ENCODE measurements around the gene TUBA1A.
A peak's percentile ranks its signal among the peaks of the same experiment; 100 is the strongest.

Gene TUBA1A

DNA sequence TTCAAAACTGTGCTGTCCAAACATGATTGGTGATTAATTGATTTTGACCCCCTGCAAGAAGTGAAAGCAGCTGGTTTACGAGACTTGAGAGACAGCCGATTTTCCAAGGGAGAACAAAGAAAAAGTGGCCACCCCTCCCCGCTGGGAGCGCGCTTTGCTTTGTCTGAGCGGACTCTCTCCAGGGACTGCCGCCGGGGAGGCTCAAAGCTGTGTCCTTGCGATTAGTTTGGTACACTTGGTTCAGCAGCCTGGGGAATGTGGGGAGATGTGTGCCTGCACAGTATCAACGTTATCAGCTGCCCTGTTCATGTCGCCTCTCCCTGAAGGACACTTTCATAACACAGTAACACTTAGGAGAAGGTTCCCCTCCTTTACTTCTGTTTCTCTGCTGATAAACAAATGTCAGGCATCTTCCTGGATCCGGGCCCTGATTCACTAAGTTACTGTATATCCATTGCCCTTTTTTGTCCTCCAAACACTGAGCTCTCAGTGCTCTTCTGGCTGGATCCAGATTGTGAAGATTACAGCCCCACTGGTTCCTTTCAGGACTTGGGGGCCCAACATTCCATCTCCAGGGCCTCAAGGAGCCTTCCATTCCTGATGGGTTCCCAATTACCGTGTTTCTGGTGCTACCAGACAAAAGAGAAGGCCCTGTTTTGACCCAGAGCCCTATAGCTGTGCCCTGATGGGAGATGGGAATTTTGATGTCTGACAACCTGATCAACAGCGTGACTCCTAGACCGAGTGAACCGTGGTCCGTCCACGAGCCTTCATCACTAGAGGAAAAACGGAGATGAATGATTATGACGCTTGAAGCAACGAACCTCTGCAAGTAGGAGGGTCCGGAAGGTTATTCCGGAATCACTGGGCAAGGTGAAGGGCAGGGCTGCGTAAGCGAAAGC is 44.3 kb upstream of the TUBA1A start (continued):
- TF ChIP-seq ZNF335 (tag by site-specific recombination; conservative IDR thresholded peaks at IDR 0.05) (peak; percentile 36), ZNF175 (tag by site-specific recombination; IDR thresholded peaks at IDR 0.05) (no peak), ZNF114 (tag by site-specific recombination; IDR thresholded peaks at IDR 0.05) (no peak), ZSCAN30 (tag by site-specific recombination; IDR thresholded peaks at IDR 0.05) (0 out of 2 replicates have a peak, but pooled peaks have one; percentile 52), ZNF629 (tag by site-specific recombination; IDR thresholded peaks at IDR 0.05) (no peak), OSR2 (tag by site-specific recombination; IDR thresholded peaks at IDR 0.05) (no peak), ZNF416 (tag by site-specific recombination; IDR thresholded peaks at IDR 0.05) (no peak), ZNF571 (tag by site-specific recombination; IDR thresholded peaks at IDR 0.05) (no peak), ZNF248 (tag by site-specific recombination; IDR thresholded peaks at IDR 0.05) (no peak), PRDM1 (tag by site-specific recombination; IDR thresholded peaks at IDR 0.05) (peak; percentile 94), ZNF701 (tag by site-specific recombination; IDR thresholded peaks at IDR 0.05) (no peak), ZNF366 (tag by site-specific recombination; conservative IDR thresholded peaks at IDR 0.05) (no peak), SCRT1 (tag by site-specific recombination; IDR thresholded peaks at IDR 0.05; ENCODE audit: borderline replicate concordance) (no peak), ZNF843 (tag by site-specific recombination; IDR thresholded peaks at IDR 0.05) (no peak), ZNF549 (tag by site-specific recombination; IDR thresholded peaks at IDR 0.05) (no peak), ZFP37 (tag by site-specific recombination; IDR thresholded peaks at IDR 0.05) (no peak), ZNF433 (tag by site-specific recombination; IDR thresholded peaks at IDR 0.05; ENCODE audit: low read depth) (no peak), ZXDB (tag by site-specific recombination; IDR thresholded peaks at IDR 0.05) (no peak), ZNF777 (tag by site-specific recombination; IDR thresholded peaks at IDR 0.05; ENCODE audit: borderline replicate concordance) (no peak), ZNF202 (tag by site-specific recombination; IDR thresholded peaks at IDR 0.05; ENCODE audit: borderline replicate concordance) (no peak), ZNF677 (tag by site-specific recombination; IDR thresholded peaks at IDR 0.05) (no peak), ZNF621 (tag by site-specific recombination; IDR thresholded peaks at IDR 0.05) (no peak), ZNF768 (tag by site-specific recombination; IDR thresholded peaks at IDR 0.05) (no peak), ZNF311 (tag by site-specific recombination; IDR thresholded peaks at IDR 0.05; ENCODE audit: borderline replicate concordance) (no peak), ZSCAN16 (tag by site-specific recombination; IDR thresholded peaks at IDR 0.05) (no peak), ZNF473 (tag by site-specific recombination; IDR thresholded peaks at IDR 0.05) (no peak), TCF7L2 (IDR thresholded peaks at IDR 0.05; ENCODE audit: borderline replicate concordance, low read depth, low read length) (no peak), ZNF596 (tag by site-specific recombination; IDR thresholded peaks at IDR 0.05) (peak; percentile 33; the same call in 1 of the 2 replicates)
- TF ChIP-seq, protein P1, sequence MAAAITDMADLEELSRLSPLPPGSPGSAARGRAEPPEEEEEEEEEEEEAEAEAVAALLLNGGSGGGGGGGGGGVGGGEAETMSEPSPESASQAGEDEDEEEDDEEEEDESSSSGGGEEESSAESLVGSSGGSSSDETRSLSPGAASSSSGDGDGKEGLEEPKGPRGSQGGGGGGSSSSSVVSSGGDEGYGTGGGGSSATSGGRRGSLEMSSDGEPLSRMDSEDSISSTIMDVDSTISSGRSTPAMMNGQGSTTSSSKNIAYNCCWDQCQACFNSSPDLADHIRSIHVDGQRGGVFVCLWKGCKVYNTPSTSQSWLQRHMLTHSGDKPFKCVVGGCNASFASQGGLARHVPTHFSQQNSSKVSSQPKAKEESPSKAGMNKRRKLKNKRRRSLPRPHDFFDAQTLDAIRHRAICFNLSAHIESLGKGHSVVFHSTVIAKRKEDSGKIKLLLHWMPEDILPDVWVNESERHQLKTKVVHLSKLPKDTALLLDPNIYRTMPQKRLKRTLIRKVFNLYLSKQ (tag by site-specific recombination; IDR thresholded peaks at IDR 0.05; ENCODE audit: borderline replicate concordance), result no peak
- TF ChIP-seq, protein P2, sequence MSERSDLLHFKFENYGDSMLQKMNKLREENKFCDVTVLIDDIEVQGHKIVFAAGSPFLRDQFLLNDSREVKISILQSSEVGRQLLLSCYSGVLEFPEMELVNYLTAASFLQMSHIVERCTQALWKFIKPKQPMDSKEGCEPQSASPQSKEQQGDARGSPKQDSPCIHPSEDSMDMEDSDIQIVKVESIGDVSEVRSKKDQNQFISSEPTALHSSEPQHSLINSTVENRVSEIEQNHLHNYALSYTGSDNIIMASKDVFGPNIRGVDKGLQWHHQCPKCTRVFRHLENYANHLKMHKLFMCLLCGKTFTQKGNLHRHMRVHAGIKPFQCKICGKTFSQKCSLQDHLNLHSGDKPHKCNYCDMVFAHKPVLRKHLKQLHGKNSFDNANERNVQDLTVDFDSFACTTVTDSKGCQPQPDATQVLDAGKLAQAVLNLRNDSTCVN (tag by site-specific recombination; optimal IDR thresholded peaks at IDR 0.05), result peak; percentile 46
- TF ChIP-seq, protein P3, sequence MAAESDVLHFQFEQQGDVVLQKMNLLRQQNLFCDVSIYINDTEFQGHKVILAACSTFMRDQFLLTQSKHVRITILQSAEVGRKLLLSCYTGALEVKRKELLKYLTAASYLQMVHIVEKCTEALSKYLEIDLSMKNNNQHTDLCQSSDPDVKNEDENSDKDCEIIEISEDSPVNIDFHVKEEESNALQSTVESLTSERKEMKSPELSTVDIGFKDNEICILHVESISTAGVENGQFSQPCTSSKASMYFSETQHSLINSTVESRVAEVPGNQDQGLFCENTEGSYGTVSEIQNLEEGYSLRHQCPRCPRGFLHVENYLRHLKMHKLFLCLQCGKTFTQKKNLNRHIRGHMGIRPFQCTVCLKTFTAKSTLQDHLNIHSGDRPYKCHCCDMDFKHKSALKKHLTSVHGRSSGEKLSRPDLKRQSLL (tag by site-specific recombination; IDR thresholded peaks at IDR 0.05), result no peak
- TF ChIP-seq, protein P4, sequence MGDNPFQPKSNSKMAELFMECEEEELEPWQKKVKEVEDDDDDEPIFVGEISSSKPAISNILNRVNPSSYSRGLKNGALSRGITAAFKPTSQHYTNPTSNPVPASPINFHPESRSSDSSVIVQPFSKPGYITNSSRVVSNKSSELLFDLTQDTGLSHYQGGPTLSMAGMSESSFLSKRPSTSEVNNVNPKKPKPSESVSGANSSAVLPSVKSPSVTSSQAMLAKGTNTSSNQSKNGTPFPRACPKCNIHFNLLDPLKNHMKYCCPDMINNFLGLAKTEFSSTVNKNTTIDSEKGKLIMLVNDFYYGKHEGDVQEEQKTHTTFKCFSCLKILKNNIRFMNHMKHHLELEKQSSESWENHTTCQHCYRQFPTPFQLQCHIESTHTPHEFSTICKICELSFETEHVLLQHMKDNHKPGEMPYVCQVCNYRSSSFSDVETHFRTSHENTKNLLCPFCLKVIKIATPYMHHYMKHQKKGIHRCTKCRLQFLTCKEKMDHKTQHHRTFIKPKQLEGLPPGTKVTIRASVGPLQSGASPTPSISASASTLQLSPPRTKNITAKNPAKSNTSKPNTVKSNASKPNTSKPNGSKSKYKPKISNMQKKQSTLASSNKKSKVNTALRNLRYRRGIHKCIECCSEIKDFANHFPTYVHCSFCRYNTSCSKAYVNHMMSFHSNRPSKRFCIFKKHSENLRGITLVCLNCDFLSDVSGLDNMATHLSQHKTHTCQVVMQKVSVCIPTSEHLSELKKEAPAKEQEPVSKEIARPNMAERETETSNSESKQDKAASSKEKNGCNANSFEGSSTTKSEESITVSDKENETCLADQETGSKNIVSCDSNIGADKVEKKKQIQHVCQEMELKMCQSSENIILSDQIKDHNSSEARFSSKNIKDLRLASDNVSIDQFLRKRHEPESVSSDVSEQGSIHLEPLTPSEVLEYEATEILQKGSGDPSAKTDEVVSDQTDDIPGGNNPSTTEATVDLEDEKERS (tag by site-specific recombination; IDR thresholded peaks at IDR 0.05), result no peak
- TF ChIP-seq, protein P5, sequence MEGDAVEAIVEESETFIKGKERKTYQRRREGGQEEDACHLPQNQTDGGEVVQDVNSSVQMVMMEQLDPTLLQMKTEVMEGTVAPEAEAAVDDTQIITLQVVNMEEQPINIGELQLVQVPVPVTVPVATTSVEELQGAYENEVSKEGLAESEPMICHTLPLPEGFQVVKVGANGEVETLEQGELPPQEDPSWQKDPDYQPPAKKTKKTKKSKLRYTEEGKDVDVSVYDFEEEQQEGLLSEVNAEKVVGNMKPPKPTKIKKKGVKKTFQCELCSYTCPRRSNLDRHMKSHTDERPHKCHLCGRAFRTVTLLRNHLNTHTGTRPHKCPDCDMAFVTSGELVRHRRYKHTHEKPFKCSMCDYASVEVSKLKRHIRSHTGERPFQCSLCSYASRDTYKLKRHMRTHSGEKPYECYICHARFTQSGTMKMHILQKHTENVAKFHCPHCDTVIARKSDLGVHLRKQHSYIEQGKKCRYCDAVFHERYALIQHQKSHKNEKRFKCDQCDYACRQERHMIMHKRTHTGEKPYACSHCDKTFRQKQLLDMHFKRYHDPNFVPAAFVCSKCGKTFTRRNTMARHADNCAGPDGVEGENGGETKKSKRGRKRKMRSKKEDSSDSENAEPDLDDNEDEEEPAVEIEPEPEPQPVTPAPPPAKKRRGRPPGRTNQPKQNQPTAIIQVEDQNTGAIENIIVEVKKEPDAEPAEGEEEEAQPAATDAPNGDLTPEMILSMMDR (tag by site-specific recombination; IDR thresholded peaks at IDR 0.05), result peak; percentile 54; the same call in 1 of the 2 replicates
